Activated CD4-positive, alpha-beta T cell treated with anti-CD3 and anti-CD28 coated beads for 1 hour (primary cell): ENCODE measurements around the gene RNH1.

ENCODE experiments used
- DNase-seq: peaks from one replicate; pipeline ENCODE4 v3.0.0-alpha.2; 2020

RNH1 gene

DNA sequence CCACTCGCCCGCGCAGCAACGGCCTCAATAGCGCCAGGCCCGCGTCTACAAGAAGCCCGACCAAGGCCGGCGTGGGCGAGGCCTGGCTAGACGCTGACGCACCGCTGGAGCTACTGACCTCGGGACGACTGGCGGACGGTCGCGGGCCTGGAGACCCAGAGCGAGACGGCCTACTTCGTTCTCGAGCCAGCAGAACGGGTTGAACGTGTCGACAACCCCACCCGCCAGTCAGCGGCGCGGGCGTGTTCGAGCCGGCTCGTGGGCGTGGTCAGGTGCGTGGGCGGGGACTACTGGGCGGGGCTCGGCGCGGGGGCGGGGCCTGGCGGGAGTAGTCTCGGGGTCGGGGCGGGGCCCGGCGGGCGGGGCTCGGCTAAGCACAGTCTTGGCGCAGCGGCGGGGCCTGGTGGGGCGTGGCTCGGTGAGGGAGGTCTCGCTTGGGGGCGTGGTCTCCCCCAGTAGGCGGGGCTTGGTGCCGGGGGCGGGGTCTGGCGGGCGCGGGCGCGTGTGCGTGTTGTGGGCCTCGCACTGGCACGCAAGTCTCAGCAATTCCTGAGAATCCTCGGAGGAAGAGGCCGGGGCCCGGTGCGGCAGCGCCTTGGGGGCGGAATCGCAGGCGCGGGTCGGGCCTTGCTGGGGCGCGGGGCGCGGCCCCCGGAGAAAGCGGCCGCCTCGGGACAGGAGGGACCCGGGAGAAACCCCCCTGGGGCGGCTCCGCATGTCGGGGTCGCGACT is at the start of gene RNH1:
TSS of gene RNH1 (minus strand) at position 248 of the 732 bp plus-strand sequence. CDS start 5,080 bp downstream, outside the sequence.
- DNase-seq = peak; percentile 99

DNA sequence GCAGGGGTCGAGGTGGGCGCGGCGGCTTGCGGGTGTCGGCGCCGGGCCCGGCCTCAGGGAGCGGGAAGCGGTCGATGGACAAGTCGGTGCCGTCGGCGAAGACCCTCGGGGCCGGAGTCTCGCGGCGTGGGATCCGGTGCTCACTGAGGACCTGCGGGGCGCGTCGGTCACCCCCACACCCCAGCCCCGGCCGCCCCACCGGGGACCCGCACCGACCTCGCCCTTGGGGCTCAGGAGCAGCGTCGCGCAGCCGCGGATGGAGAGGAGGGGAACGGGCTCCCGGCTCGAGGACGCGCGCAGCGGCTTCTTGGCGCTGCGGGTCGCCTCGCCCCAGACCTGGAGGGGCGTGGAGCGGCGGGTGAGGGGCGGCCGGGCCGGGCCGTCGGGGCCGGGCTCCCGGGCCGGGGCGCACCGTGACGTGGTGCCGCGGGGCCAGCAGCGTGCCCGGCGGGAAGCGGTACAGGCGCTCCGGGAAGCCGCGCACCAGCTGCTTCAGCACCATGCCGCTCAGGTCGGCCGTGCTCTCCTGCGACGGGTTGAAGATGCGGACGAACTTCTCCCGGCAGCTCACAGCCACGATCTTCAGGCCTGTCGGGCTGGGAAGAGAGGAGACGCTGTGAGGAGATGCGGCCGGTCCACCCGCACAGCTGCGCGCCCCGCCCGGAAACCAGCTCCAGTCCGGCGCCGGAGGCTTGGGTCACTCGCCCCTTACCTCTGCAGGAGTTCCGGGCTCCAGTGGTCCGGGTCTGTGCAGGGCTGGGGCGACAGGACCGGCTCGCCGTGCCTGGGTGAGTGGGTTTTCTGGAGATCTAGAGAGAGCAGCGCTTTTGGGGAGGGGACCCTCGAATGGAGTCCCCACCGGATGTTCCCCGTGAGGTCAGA is 49.0 kb upstream of the RNH1 start:
- no peak for DNase-seq

DNA sequence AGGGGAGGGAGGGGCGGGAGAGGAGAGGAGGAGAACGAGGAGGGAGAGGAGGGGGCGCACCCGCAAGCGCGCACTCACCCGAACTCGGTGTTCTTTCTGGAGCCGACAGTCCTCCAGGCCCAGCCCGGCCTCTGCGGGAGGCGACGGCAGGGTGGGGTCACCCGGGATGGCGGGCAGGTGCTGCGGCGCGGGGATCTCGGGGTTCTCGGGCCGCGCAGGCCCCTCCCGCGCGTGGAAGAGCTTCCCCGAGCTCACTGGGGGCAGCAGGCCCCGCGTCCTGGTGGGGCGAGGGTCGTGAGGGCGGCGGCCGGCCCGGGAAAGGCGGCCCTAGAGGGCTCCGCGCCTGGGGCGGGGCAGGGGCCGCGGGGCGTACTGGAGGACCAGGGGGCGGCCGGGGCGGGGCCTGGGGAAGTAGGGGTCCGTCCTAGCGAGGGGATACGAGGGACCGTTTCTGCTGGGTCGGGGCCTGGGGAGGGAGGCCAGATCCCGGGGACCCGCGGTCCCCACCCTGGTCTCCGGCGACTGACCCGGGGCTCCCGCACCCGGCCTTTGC is 48.3 kb upstream of the RNH1 start:
- no peak for DNase-seq

DNA sequence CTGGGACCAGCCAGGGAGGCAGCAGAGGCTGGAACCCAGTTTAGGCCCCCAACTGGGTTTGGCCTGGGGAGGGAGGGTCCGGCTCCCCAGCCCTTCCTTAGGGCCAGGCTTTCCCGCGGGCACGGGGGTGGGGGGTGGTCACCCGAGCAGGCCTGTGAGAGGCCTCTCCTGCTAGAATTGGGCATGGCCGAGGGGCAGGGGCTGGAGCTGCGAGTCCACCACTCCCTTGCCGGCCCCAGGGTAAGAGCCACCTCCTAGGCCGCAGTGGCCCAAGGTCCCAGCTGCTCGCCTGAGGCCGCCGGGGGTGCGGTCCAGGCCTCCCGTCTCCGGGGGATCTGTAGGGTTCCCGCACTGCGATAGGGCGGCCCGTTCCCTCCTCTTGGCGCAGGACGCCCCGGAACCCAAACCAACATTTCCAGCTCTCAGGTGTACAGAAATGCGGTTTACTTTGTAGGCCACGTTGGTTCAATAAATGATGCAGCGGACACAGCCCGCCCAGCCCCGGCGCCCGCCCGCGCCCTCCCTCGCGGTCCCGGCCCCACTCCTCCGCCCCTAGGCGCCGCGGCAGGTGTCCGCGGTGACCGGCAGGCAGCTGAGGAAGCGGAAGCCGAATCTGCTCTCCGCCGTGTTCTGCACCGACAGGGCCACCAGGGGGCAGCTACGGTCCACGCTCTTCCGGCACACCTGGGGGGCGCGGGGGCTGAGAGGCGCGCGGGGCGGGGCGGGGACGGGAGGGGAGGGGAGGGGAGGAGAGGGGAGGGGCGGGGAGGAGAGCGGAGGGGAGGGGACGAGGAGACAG is 47.6 kb upstream of the RNH1 start:
- peak; percentile 63 for DNase-seq

DNA sequence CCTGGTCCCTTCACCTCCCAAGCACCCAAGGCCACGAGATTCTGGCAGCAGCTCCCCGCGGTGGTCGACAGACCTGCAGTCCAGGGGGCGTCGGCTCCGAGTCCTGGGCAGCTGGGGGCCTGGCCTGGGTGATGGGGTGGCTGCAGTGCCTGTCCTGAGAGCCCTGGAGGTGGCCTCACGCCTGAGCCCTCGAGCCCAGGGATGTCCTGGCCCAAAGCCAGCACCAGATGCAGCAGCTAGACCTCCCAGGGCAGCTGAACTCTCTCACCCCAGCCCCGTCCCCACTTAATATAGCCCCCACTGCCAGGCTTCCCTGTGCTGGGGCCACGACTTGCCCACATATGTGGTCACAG is 46.9 kb upstream of the RNH1 start:
- DNase-seq = no peak

DNA sequence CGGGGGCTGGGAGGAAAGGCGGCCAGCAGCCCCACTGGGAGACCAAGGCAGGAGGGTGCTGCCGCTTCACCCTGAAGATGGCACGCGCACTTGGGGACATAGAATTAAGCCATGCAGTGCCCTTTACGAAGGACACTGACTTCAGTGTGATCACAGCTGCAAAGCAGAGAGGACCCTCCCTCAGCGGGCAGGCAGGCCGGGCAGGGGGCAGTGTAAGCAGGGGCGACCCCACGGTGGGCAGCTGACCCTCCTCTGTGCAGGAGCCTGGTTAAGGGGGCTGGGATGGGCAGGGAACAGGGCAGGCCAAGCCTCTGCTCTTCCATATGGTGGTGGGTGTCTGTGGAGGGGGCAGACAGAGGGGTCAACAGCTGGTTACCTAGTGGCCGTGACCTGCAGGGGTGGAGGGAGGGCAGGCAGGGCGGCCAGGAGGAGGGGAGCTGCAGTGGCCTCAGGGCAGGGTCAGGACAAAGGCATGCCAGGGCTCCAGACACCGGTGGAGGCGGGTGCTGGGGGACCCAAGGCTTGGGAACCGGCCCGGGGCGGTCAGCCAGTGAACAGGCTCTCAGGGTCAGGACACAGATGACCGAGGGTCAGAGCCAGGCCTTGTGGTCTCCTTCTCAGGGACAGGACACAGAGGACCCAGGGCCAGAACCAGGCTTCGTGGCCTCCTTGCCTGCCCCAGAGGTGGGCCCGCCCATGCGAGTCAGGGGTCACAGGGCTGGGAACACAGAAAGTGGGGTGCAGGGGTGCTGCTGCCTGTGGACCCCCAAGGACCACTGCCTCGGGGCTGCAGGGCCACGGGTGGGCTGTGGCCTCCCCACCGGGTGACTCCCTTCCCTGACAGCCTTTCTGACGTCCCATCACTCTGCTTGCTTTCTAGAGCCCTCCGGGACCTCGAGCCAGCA is 46.3 kb upstream of the RNH1 start:
- no peak for DNase-seq

DNA sequence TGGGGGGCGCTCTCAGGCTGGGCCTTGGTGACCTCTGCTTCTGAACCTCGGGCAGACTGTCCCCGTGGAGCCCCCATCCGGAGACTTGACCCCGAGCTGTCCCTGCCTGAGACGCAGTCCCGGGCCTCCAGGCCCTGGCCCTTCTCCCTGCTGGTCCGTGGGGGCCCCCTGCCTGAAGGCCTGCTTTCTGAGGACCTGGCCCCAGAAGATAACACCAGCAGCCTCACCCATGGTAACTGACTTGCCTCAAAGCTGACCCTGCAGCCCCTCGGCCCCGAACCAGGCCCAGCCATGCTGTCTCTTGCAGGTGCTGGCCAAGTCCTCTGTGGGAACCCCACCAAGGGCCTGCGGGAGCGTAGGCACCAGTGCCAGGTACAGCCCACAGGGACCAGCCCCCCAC is 44.6 kb upstream of the RNH1 start:
- DNase-seq = no peak

DNA sequence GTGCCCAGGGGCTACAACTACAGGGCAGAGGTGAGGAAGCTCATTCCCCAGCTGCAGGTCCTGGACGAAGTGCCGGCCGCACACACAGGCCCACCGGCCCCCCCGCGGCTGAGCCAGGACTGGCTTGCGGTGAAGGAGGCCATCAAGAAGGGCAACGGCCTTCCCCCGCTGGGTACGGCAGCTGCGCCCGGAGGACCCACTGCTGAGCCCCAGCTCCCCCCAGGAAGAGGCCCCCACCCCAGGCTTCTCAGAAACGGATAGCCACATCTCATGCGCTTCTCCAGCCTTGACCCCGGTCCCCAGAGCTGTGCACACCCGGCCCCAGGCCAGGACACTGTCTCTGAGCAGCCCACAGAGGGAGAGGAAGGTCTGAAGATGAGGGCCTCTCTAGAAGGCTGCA is 44.1 kb upstream of the RNH1 start:
- no peak for DNase-seq

DNA sequence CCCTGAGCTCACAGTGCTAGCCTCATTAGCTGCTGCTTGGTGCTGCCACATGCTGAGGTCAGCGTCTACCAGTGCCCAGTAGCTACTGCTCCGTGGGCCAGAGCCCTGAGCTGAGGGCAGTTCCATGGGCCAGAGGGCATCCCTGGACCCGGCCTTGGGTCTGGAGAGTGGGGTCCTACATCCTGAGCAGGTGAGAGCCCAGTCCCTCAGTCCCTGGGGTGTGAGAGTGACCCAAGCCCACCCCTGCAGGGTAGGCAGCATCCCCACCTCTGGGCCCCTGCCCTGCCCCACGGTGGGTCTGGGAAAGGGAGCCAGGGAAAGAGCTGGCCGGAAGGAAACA is 43.7 kb upstream of the RNH1 start:
- no peak for DNase-seq

DNA sequence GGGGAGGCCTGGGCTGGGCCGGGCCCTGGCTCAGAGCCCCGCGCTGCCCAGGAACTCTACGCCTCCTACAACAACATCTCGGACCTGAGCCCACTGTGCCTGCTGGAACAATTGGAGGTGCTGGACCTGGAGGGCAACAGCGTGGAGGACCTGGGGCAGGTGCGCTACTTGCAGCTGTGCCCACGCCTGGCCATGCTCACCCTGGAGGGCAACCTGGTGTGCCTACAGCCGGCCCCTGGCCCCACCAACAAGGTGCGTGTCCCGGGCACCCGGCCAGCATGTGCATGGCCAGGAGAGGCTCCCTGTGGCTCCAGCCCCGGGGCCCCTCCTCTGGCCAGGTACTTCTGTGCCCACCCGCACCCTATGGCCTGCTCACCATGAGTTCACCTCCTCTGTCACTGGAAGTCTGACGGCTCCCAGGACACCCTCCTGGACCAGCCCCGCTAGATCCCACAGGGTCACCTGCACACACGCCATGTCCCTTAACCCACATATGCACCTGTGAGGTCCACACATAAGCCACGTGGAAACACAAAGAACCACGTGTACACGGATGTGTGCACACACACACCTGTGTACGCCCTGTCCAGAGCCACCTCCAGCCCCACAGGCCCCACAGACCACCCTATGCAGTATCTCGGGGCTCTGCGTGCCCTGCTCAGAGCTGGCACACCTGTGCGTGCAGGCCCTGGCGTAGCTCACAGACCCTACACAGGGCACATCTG is 43.1 kb upstream of the RNH1 start:
- no peak for DNase-seq

DNA sequence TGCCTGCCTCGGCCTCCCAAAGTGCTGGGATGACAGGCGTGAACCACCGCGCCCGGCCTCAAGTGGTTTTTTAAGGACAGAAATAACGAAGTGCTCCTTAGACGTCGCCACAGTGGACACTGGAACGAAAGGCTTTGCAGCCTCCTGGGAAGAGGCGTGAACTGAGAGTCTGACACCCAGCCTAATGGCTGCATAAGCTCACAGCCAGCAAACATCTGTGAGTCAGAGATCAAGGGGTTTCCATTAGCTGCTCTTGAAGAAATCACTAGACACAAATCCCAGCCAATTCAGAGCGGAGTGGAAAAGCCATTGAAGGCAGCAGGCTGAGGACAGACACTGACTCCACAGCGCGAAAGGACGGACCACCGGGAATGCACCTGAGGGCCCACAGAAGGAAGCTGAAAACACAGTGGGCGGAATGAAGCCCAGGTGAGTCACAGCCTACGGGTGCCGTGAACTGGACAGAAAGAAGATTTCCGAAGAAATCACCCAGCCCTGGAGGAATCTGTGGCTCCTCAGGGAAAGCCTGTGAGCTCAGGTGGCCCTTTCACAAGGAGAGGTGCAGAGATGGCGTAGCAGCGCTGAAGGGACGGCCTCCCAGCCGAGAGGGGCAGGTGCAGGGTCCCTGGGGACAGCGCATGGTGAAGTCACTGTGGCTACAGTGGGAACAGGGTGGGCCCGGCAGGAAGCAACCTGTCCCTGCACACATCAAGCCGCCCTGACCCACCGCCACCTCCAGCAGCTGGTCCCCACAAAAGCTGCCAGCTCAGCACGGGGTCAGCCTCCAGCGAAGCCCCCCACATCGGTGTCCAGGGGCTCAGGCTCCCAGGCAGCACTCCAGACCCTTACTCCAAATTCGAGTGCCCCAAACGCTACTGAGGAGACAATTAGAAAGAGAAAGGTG is 41.9 kb upstream of the RNH1 start:
- DNase-seq = no peak

DNA sequence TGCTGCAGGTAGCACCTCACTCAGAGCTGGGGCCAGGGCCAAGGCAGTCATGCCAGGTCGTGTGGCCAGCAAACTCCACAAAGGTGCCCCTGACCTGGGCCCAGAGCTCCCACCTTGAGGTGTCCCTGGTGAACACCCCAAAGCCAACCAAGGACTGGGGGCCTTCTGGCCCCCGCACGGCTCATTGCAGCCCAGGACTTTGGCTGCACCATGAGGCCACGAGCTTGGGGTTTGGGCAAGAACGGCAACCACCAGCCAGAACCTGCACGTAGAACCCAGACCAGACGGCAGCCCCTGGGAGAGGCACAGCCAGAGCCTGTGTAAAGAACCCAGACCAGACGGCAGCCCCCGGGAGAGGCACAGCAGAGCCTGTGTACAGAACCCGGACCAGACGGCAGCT is 38.1 kb upstream of the RNH1 start:
- DNase-seq = no peak

DNA sequence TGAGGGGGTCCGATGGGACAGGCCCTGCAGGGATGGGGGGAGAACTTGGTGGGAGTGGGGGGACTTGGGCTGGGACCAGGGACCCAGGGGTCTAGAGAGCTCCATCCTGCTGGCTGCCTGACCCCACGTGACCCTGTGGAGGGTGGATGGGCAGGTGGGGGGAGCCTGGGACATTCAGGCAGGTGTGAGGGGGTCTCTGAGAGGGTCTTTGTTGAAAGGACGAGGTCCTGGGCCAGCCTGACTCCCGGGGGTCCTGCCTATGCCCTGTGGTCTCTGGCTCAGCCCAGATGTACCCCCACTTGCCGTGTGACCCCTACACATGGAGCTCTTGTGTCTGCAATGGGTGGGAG is 37.8 kb upstream of the RNH1 start:
- DNase-seq = no peak

DNA sequence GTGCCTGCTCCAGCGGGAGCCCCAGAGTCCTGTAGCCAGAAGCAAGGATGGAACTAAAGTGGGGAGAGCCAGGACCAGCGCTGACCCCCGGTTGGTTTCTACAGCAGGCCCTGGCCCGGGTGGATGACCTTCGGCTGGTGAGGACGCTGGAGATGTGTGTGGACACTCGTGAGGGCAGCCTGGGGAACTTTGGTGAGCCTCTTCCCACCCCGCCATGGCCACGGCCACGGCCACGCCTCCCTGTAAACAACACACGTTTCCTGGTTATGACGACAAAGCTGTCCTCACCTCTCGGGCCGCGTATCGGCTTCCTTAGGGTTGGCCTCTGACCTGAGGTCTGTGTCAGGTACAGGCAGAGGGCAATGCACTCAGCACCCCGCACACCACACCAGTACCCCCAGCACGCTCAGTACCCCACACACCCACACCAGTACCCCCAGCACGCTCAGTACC is 34.4 kb upstream of the RNH1 start:
- no peak for DNase-seq

DNA sequence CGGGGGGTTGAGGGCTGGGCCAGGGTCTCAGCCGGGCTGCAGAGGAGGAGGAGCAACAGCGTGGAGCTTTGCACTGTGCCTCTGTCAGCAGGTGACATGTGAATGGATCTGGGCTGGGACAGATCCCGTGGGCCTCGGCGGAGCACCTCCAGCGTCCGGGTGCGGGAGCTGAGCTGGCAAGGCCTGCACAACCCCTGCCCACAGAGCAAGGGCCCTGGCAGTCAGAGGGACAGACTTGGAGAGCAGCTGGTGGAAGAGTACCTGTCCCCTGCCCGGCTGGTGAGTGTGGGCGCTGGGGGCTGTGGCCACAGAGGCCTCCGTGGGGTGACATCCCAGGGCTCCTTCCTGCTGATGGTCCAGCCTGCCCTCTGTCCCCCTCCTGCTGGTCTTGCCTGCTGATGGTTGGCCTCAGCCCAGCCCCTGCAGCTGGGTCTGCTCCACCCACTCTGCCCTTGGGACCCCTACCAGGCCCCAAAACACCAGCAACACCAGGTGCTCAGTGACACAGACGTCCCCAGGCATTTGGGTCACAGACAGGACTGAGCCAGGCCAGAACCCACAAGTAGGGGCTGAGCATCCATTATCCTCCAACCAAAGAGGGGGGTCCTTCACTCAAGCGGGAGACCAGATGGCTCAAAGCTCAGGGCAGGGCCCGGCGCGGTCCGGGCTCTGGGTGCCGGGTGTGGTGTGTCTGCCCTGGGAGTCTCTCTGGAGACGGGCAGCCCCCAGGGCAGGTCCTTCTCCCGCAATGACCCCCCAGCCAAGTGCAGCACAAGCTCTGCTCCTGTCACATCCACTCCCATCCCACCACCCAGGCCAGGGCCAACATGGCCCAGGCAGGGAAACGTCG is 33.8 kb upstream of the RNH1 start:
- no peak for DNase-seq

DNA sequence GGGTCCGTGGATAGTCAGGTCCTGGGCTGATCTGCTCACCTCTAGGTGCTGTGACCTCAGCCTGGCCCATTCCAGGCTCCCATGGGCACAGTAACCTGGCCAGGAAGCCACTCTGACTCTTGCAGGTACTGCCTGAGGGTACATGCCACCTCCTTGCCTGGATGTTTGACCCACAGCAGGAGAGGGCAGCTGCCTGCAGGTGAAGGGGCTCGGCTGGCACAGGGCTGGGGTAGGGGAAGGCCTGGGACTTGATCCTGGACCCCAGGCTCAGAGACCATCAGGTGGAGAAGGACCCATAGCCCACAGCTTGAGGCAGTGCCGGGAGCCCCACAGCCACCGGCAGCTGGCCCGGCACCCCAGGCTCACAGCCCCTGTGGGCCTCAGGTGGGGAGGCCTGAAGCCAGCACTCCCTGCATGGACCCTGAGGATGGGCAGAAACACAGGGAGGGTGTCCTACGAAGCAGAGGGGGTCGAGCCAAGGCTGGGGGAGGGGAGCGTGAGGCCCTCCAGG is 33.0 kb upstream of the RNH1 start:
- no peak for DNase-seq

DNA sequence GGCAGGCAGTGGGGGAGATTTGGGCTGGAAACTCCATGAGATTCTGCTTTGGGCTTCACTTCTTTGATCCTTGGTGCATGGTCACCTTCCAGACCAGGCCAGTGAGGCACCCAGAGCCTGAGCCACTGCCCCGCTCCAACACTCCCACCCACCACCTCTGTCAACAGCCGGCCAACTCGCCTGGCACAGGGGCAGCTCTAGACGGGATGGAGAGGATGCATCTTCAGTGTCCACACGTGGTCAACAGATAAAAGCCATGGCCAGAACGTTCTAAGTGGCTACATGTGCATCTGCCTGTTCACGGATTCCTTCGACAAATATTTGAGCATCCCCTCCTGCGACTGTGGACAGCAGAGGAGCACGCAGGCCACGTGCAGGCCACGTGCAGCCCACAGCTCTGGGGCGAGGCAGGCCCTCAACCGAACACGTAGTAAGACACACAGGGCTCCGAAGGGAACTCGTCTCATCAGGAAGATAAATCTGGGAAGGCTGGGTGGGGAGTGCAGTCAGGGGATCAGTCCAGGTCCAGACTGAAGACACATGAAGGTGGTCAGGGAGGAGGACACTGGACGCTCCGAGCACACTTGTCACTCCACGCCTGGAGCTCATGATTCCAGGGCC is 31.5 kb upstream of the RNH1 start:
- no peak for DNase-seq

DNA sequence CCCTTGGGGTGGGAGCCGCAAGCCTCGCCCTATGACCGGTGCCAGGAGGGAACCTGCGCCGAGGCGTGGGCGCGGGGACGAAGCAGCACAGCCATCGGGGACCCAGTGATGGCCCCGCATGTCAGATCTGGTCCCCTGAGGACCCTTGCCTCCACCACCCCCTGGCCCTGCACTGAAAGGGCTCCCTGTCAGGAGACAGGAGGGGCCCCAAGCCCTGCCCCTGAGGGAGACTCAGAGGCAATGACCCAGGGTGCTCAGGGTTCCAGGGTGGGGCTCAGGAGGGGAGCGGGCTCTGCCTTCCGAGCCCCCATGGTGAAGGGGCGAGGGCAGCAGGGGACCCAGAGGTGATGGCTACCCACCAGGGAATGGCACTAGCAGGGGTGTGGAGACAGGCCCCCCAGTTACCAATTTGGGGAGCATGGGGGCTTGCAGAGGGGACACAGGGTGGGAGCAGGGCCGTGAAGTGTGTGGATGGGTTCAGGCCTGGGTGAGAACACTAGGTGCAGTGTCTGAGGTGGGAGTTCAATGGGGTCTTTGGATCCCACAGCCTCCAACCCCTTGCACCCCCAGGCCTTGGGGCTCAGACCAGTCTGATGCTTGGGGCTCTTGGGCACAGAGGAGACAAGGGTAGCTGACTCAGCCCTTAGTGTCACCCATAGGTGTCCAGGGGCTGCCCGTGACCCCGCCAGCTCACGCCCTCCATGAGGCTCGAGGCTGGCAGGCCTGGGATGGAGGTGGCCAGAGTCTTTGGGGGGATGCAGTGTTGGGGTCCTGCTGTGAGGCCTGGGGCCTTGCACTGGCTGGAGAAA is 30.8 kb upstream of the RNH1 start:
- DNase-seq = no peak
